HUDEP-2 (cell line): ENCODE measurements around the gene TRRAP.

Experiments
- DNase-seq, 76 experiments: peaks; one replicate each; lab custom pipeline; 2025; ENCODE audit not compliant: unreplicated experiment in 76 of 76; lab: John Stamatoyannopoulos, UW

Gene TRRAP

GRCh38 chr7:98935811-98936210 is 57.5 kb downstream of the TRRAP start:
- DNase-seq, result no peak

- DNase-seq, result no peak
Observed at GRCh38 chr7:98943336-98943735, 65.0 kb downstream of the TRRAP start.

GRCh38 chr7:98944386-98944785 is 66.1 kb downstream of the TRRAP start:
- no peak for DNase-seq

GRCh38 chr7:98945852-98946251 is 67.5 kb downstream of the TRRAP start:
- no peak for DNase-seq

GRCh38 chr7:98946389-98946788 is 68.1 kb downstream of the TRRAP start:
- DNase-seq, result no peak

- peak in 5 of 76 experiments; percentile 1 to 24 (median 7) for DNase-seq
Observed at GRCh38 chr7:98949336-98950044, 71.2 kb downstream of the TRRAP start.

- no peak for DNase-seq
Observed at GRCh38 chr7:98955992-98956391, 77.7 kb downstream of the TRRAP start.

GRCh38 chr7:98956469-98956868 is 78.1 kb downstream of the TRRAP start:
- no peak for DNase-seq

- no peak for DNase-seq
Observed at GRCh38 chr7:98956937-98957336, 78.6 kb downstream of the TRRAP start.

GRCh38 chr7:98957766-98958165 is 79.4 kb downstream of the TRRAP start:
- DNase-seq, result no peak

- no peak for DNase-seq
Observed at GRCh38 chr7:98958968-98959367, 80.6 kb downstream of the TRRAP start.

- no peak for DNase-seq
Observed at GRCh38 chr7:98963305-98963704, 85.0 kb downstream of the TRRAP start.

- no peak for DNase-seq
Observed at GRCh38 chr7:98964596-98964995, 86.3 kb downstream of the TRRAP start.

- no peak for DNase-seq
Observed at GRCh38 chr7:98968621-98969020, 90.3 kb downstream of the TRRAP start.

GRCh38 chr7:98969386-98969785 is 91.1 kb downstream of the TRRAP start:
- DNase-seq, result no peak

GRCh38 chr7:98970016-98970615 is 91.8 kb downstream of the TRRAP start:
- DNase-seq, result no peak

GRCh38 chr7:98970805-98971204 is 92.5 kb downstream of the TRRAP start:
- DNase-seq, result no peak

- DNase-seq, result no peak
Observed at GRCh38 chr7:98974205-98974604, 95.9 kb downstream of the TRRAP start.

- no peak for DNase-seq
Observed at GRCh38 chr7:98974906-98975816, 96.8 kb downstream of the TRRAP start.

GRCh38 chr7:98976396-98977185 is 98.3 kb downstream of the TRRAP start:
- DNase-seq, result no peak

- no peak for DNase-seq
Observed at GRCh38 chr7:98978672-98979071, 100.3 kb downstream of the TRRAP start.
